ENCODE results near the gene EFNA2. TPM values are rescaled to one million over a fixed set of nuclear protein-coding genes. Genes with fewer than 3 reads are reported as not detected.

The EFNA2 gene
- total and polyA plus RNA-seq, 2 experiments from 2014 or later, result 2.7 to 10.3 TPM

DNA sequence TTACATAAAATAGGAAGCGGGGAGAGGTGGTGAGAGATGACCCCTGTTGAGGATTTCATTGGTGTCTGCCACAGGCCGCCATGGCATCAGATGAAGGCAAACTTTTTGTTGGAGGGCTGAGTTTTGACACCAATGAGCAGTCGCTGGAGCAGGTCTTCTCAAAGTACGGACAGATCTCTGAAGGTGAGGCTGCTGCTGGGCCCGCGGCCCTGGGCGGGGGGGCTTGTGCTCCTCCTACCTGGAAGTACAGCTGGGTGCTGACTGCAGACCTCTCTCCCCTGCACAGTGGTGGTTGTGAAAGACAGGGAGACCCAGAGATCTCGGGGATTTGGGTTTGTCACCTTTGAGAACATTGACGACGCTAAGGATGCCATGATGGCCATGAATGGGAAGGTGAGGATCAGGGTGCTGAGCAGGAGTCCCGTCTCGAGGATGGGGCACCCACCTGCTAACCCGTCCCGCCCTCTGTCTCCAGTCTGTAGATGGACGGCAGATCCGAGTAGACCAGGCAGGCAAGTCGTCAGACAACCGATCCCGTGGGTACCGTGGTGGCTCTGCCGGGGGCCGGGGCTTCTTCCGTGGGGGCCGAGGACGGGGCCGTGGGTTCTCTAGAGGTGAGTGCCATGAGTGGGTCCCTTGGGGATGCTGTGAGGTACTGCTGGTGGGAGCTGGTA, 14.7 kb upstream of the EFNA2 start:
- Histone ChIP-seq H3K36me3 (ENCODE audit: insufficient read depth) (peaks cover 31% of the 10 kb centered on the region), H4K20me1 (replicated peaks; ENCODE audit: insufficient read depth) (peaks cover 37% of the 10 kb centered on the region), H3K79me2 (replicated peaks; ENCODE audit: insufficient read depth) (peaks cover 44% of the 10 kb centered on the region), H3K27ac (ENCODE audit: low read depth) (peak overlapping the region; percentile 98), H3K4me3 (peak overlapping the region; percentile 94), H3K4me1 (ENCODE audit: insufficient read depth) (peaks cover 40% of the 10 kb centered on the region), H3K9me2 (ENCODE audit: insufficient read depth) (no peaks in the 10 kb centered on the region), H3F3A (replicated peaks; ENCODE audit: low read depth) (peaks cover 59% of the 10 kb centered on the region), H3K4me2 (peak overlapping the region; percentile 100; the same call in 1 of the 2 replicates), H3K27me3 (ENCODE audit: insufficient read depth) (peaks cover 10% of the 10 kb centered on the region; the same call in 1 of the 2 replicates), H2AFZ (no peak overlapping the region)
- TF ChIP-seq, protein P1, sequence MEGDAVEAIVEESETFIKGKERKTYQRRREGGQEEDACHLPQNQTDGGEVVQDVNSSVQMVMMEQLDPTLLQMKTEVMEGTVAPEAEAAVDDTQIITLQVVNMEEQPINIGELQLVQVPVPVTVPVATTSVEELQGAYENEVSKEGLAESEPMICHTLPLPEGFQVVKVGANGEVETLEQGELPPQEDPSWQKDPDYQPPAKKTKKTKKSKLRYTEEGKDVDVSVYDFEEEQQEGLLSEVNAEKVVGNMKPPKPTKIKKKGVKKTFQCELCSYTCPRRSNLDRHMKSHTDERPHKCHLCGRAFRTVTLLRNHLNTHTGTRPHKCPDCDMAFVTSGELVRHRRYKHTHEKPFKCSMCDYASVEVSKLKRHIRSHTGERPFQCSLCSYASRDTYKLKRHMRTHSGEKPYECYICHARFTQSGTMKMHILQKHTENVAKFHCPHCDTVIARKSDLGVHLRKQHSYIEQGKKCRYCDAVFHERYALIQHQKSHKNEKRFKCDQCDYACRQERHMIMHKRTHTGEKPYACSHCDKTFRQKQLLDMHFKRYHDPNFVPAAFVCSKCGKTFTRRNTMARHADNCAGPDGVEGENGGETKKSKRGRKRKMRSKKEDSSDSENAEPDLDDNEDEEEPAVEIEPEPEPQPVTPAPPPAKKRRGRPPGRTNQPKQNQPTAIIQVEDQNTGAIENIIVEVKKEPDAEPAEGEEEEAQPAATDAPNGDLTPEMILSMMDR (conservative IDR thresholded peaks at IDR 0.05; ENCODE audit: low read depth in 2 of 2), result no peak
- TF ChIP-seq CREB1 (CRISPR knock-in tag; IDR thresholded peaks at IDR 0.05; ENCODE audit: low read depth) (no peak), ZNF114 (CRISPR knock-in tag; IDR thresholded peaks at IDR 0.05) (no peak), EZH2 (IDR thresholded peaks at IDR 0.05; ENCODE audit: low read depth, unreplicated experiment) (no peak), EZH2phosphoT487 (IDR thresholded peaks at IDR 0.05; ENCODE audit: unreplicated experiment) (no peak), JUNB (IDR thresholded peaks at IDR 0.05; ENCODE audit: unreplicated experiment) (no peak), ZNF331 (CRISPR knock-in tag; IDR thresholded peaks at IDR 0.05; ENCODE audit: low read depth) (no peak), POLR2AphosphoS5 (IDR thresholded peaks at IDR 0.05; ENCODE audit: low read depth) (no peak), NANOG (IDR thresholded peaks at IDR 0.05; ENCODE audit: borderline replicate concordance) (no peak)
- TF ChIP-seq, protein P2, sequence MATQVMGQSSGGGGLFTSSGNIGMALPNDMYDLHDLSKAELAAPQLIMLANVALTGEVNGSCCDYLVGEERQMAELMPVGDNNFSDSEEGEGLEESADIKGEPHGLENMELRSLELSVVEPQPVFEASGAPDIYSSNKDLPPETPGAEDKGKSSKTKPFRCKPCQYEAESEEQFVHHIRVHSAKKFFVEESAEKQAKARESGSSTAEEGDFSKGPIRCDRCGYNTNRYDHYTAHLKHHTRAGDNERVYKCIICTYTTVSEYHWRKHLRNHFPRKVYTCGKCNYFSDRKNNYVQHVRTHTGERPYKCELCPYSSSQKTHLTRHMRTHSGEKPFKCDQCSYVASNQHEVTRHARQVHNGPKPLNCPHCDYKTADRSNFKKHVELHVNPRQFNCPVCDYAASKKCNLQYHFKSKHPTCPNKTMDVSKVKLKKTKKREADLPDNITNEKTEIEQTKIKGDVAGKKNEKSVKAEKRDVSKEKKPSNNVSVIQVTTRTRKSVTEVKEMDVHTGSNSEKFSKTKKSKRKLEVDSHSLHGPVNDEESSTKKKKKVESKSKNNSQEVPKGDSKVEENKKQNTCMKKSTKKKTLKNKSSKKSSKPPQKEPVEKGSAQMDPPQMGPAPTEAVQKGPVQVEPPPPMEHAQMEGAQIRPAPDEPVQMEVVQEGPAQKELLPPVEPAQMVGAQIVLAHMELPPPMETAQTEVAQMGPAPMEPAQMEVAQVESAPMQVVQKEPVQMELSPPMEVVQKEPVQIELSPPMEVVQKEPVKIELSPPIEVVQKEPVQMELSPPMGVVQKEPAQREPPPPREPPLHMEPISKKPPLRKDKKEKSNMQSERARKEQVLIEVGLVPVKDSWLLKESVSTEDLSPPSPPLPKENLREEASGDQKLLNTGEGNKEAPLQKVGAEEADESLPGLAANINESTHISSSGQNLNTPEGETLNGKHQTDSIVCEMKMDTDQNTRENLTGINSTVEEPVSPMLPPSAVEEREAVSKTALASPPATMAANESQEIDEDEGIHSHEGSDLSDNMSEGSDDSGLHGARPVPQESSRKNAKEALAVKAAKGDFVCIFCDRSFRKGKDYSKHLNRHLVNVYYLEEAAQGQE (IDR thresholded peaks at IDR 0.05; ENCODE audit: unreplicated experiment), result no peak
- TF ChIP-seq, protein P3, sequence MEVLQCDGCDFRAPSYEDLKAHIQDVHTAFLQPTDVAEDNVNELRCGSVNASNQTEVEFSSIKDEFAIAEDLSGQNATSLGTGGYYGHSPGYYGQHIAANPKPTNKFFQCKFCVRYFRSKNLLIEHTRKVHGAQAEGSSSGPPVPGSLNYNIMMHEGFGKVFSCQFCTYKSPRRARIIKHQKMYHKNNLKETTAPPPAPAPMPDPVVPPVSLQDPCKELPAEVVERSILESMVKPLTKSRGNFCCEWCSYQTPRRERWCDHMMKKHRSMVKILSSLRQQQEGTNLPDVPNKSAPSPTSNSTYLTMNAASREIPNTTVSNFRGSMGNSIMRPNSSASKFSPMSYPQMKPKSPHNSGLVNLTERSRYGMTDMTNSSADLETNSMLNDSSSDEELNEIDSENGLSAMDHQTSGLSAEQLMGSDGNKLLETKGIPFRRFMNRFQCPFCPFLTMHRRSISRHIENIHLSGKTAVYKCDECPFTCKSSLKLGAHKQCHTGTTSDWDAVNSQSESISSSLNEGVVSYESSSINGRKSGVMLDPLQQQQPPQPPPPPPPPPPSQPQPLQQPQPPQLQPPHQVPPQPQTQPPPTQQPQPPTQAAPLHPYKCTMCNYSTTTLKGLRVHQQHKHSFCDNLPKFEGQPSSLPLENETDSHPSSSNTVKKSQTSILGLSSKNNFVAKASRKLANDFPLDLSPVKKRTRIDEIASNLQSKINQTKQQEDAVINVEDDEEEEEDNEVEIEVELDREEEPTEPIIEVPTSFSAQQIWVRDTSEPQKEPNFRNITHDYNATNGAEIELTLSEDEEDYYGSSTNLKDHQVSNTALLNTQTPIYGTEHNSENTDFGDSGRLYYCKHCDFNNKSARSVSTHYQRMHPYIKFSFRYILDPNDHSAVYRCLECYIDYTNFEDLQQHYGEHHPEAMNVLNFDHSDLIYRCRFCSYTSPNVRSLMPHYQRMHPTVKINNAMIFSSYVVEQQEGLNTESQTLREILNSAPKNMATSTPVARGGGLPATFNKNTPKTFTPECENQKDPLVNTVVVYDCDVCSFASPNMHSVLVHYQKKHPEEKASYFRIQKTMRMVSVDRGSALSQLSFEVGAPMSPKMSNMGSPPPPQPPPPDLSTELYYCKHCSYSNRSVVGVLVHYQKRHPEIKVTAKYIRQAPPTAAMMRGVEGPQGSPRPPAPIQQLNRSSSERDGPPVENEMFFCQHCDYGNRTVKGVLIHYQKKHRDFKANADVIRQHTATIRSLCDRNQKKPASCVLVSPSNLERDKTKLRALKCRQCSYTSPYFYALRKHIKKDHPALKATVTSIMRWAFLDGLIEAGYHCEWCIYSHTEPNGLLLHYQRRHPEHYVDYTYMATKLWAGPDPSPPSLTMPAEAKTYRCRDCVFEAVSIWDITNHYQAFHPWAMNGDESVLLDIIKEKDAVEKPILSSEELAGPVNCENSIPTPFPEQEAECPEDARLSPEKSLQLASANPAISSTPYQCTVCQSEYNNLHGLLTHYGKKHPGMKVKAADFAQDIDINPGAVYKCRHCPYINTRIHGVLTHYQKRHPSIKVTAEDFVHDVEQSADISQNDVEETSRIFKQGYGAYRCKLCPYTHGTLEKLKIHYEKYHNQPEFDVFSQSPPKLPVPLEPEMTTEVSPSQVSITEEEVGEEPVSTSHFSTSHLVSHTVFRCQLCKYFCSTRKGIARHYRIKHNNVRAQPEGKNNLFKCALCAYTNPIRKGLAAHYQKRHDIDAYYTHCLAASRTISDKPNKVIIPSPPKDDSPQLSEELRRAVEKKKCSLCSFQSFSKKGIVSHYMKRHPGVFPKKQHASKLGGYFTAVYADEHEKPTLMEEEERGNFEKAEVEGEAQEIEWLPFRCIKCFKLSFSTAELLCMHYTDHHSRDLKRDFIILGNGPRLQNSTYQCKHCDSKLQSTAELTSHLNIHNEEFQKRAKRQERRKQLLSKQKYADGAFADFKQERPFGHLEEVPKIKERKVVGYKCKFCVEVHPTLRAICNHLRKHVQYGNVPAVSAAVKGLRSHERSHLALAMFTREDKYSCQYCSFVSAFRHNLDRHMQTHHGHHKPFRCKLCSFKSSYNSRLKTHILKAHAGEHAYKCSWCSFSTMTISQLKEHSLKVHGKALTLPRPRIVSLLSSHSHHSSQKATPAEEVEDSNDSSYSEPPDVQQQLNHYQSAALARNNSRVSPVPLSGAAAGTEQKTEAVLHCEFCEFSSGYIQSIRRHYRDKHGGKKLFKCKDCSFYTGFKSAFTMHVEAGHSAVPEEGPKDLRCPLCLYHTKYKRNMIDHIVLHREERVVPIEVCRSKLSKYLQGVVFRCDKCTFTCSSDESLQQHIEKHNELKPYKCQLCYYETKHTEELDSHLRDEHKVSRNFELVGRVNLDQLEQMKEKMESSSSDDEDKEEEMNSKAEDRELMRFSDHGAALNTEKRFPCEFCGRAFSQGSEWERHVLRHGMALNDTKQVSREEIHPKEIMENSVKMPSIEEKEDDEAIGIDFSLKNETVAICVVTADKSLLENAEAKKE (CRISPR knock-in tag; IDR thresholded peaks at IDR 0.05), result no peak
- TF ChIP-seq, protein P4, sequence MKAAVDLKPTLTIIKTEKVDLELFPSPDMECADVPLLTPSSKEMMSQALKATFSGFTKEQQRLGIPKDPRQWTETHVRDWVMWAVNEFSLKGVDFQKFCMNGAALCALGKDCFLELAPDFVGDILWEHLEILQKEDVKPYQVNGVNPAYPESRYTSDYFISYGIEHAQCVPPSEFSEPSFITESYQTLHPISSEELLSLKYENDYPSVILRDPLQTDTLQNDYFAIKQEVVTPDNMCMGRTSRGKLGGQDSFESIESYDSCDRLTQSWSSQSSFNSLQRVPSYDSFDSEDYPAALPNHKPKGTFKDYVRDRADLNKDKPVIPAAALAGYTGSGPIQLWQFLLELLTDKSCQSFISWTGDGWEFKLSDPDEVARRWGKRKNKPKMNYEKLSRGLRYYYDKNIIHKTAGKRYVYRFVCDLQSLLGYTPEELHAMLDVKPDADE (IDR thresholded peaks at IDR 0.05), result no peak
- H3K4me3 Mint-ChIP-seq, result peak overlapping the region; percentile 89
- DNase-seq (ENCODE audit: low spot score) (no peak), ATAC-seq (no peak)
- H3K27ac Mint-ChIP-seq, result peak overlapping the region; percentile 98
- peaks cover 54% of the 10 kb centered on the region for H3K27me3 Mint-ChIP-seq (ENCODE audit: insufficient read depth, low read depth, poor library complexity)
- H3K36me3 Mint-ChIP-seq (ENCODE audit: low read depth), result peaks cover 51% of the 10 kb centered on the region
- H3K4me1 Mint-ChIP-seq, result peaks cover 55% of the 10 kb centered on the region
- peaks cover 2% of the 10 kb centered on the region; the same call in 2 of the 3 replicates for H3K9me3 Mint-ChIP-seq

All from GM23338 (cell line).